ENCODE data around the gene SINHCAF. TPM values are rescaled to one million over a fixed set of nuclear protein-coding genes. Genes with fewer than 3 reads are reported as not detected.

The SINHCAF gene
- polyA plus RNA-seq, 1 donor from 2014 or later, result 80.5 TPM

GRCh38 chr12:31301311-31301710 lies 24.6 kb downstream of the SINHCAF start:
- peaks cover 67% of the 10 kb centered on the region for H3K79me2 ChIP-seq (replicated peaks; ENCODE audit: insufficient read depth, low read length)
- H3K4me2 ChIP-seq (ENCODE audit: low read length), result no peak overlapping the region
- no peaks in the 10 kb centered on the region for H3F3A ChIP-seq (ENCODE audit: insufficient read depth, low read length, poor library complexity, severe bottlenecking)
- no peak overlapping the region for H3K27ac ChIP-seq (ENCODE audit: low read length)
- no peak overlapping the region for H3K9ac ChIP-seq (ENCODE audit: low read length)
- H3K9me3 ChIP-seq (ENCODE audit: low read length), result no peaks in the 10 kb centered on the region
- H3K27me3 ChIP-seq (ENCODE audit: insufficient read depth, low read depth, low read length), result no peaks in the 10 kb centered on the region
- no peaks in the 10 kb centered on the region for H3K36me3 ChIP-seq (ENCODE audit: insufficient read depth, low read length)
- TF ChIP-seq EP300 (conservative IDR thresholded peaks at IDR 0.05; ENCODE audit: poor library complexity, severe bottlenecking), result no peak
- no peak for TF ChIP-seq TAF1 (IDR thresholded peaks at IDR 0.05; ENCODE audit: low read depth)
- TF ChIP-seq SMC3 (conservative IDR thresholded peaks at IDR 0.05; ENCODE audit: poor library complexity), result no peak
- no peak for TF ChIP-seq POLR2AphosphoS5 (IDR thresholded peaks at IDR 0.05)
- no peak for TF ChIP-seq MXI1 (conservative IDR thresholded peaks at IDR 0.05; ENCODE audit: poor library complexity, severe bottlenecking)
- no peak for TF ChIP-seq RAD21 (conservative IDR thresholded peaks at IDR 0.05)
- no peak for TF ChIP-seq CTCF (IDR thresholded peaks at IDR 0.05; ENCODE audit: poor library complexity, severe bottlenecking)
- no peak for TF ChIP-seq EZH2 (IDR thresholded peaks at IDR 0.05; ENCODE audit: borderline replicate concordance, insufficient read depth, low read length, poor library complexity, severe bottlenecking)
- TF ChIP-seq REST (IDR thresholded peaks at IDR 0.05; ENCODE audit: borderline replicate concordance), result no peak
- H3K4me3 ChIP-seq (ENCODE audit: low read length), result no peak overlapping the region
- no peaks in the 10 kb centered on the region for H3K9me2 ChIP-seq (ENCODE audit: insufficient read depth, low read length)
- no peak overlapping the region for H2AFZ ChIP-seq (ENCODE audit: low read depth, low read length)
- no peaks in the 10 kb centered on the region for H4K20me1 ChIP-seq (ENCODE audit: insufficient read depth)

- Histone ChIP-seq H3K9ac (ENCODE audit: low read length) (no peak overlapping the region), H3K9me3 (ENCODE audit: low read length) (no peaks in the 10 kb centered on the region), H3K9me2 (ENCODE audit: insufficient read depth, low read length) (no peaks in the 10 kb centered on the region), H2AFZ (ENCODE audit: low read depth, low read length) (no peak overlapping the region), H3K36me3 (ENCODE audit: insufficient read depth, low read length) (no peaks in the 10 kb centered on the region), H3F3A (ENCODE audit: insufficient read depth, low read length, poor library complexity, severe bottlenecking) (no peaks in the 10 kb centered on the region), H3K4me2 (ENCODE audit: low read length) (no peak overlapping the region), H4K20me1 (ENCODE audit: insufficient read depth) (no peaks in the 10 kb centered on the region), H3K79me2 (replicated peaks; ENCODE audit: insufficient read depth, low read length) (peaks cover 63% of the 10 kb centered on the region), H3K27ac (ENCODE audit: low read length) (no peak overlapping the region), H3K4me3 (ENCODE audit: low read length) (no peak overlapping the region), H3K27me3 (ENCODE audit: insufficient read depth, low read depth, low read length) (no peaks in the 10 kb centered on the region)
- TF ChIP-seq SMC3 (conservative IDR thresholded peaks at IDR 0.05; ENCODE audit: poor library complexity), result no peak
- no peak for TF ChIP-seq EZH2 (IDR thresholded peaks at IDR 0.05; ENCODE audit: borderline replicate concordance, insufficient read depth, low read length, poor library complexity, severe bottlenecking)
- TF ChIP-seq MXI1 (conservative IDR thresholded peaks at IDR 0.05; ENCODE audit: poor library complexity, severe bottlenecking), result no peak
- TF ChIP-seq CTCF (IDR thresholded peaks at IDR 0.05; ENCODE audit: poor library complexity, severe bottlenecking), result no peak
- TF ChIP-seq REST (IDR thresholded peaks at IDR 0.05; ENCODE audit: borderline replicate concordance), result no peak
- TF ChIP-seq EP300 (conservative IDR thresholded peaks at IDR 0.05; ENCODE audit: poor library complexity, severe bottlenecking), result no peak
- TF ChIP-seq RAD21 (conservative IDR thresholded peaks at IDR 0.05), result no peak
- TF ChIP-seq POLR2AphosphoS5 (IDR thresholded peaks at IDR 0.05), result no peak
- no peak for TF ChIP-seq TAF1 (IDR thresholded peaks at IDR 0.05; ENCODE audit: low read depth)
Observed at GRCh38 chr12:31300783-31301182, 25.2 kb downstream of the SINHCAF start.

Data from neural cell (in vitro differentiated cells).